ENCODE measurements around the gene FOXP3. TPM values are rescaled to one million over a fixed set of nuclear protein-coding genes. Genes with fewer than 3 reads are reported as not detected.

The FOXP3 gene
- total and polyA plus RNA-seq, 3 donors from 2014 or later: 1.1 to 2.5 (median 2.2) TPM

DNA sequence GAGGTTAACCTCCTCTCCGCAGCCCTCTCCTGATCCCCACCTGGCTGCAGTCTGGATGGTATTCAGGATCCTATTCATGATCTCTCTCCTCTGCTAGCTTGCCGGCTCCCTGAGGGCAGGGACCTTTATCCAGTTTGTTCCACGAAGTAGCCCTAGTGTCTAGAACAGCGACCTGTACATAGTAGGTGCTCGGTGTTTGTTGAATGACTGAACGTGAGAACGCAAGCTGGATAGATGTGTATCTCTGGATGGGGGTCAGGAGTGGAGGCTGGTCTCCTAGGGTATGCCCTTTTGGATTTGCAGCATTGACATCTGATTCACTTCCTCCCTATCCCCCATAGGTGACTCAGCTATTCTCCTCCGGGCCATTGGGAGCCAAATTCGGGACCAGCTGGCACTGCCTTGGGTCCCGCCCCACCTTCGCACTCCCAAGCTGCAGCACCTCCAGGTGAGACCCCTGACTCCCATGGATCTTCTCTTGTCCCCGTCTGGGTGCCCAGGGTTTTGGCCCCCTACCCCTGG lies 21.9 kb downstream of the FOXP3 start:
- no peaks in the 10 kb centered on the region for H3K4me1 ChIP-seq
- H3K4me3 ChIP-seq: no peak overlapping the region
- H3K36me3 ChIP-seq (ENCODE audit: low read depth, missing control alignments): no peaks in the 10 kb centered on the region
- no peaks in the 10 kb centered on the region for H3K9me3 ChIP-seq
- 95 to 97% methylated on average over 5 to 12 of the region's 12 CpGs for WGBS, 2 donors
- no peak for TF ChIP-seq CTCF (IDR thresholded peaks at IDR 0.05)
- TF ChIP-seq POLR2A (IDR thresholded peaks at IDR 0.05): no peak
- H3K27me3 ChIP-seq: no peaks in the 10 kb centered on the region
- intact Hi-C loops (cut with DNase I; ENCODE audit: low total_unique reads): no loop called here
- DNase-seq: no peak
- H3K27ac ChIP-seq: no peak overlapping the region

DNA sequence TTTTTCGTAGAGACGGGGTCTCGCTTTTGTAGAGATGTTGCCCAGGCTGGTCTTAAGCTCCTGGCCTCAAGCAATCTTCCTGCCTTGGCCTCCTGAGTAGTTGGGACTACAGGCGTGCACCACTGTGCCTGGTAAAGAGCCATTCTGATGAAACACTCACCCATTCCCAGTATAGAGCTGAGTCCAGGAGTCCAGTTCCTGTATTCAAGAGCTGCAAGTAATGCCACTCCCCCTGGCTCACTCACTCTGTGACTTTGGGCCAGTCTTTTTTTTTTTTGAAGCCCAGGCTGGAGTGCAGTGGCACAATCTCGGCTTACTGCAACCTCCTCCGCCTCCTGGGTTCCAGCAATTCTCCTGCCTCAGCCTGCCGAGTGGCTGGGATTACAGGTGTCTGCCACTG lies 25.8 kb downstream of the FOXP3 start:
- H3K27me3 ChIP-seq: no peaks in the 10 kb centered on the region
- no peak overlapping the region for H3K4me3 ChIP-seq
- TF ChIP-seq POLR2A (IDR thresholded peaks at IDR 0.05): no peak
- TF ChIP-seq CTCF (IDR thresholded peaks at IDR 0.05): no peak
- H3K27ac ChIP-seq: no peak overlapping the region
- H3K4me1 ChIP-seq: no peaks in the 10 kb centered on the region
- no peaks in the 10 kb centered on the region for H3K9me3 ChIP-seq
- DNase-seq: no peak
- no peaks in the 10 kb centered on the region for H3K36me3 ChIP-seq (ENCODE audit: low read depth, missing control alignments)
- intact Hi-C loops (cut with DNase I; ENCODE audit: low total_unique reads): no loop called here
- 65 to 74% methylated on average over 4 to 7 of the region's 7 CpGs for WGBS, 2 donors

- Histone ChIP-seq H3K36me3 (ENCODE audit: low read depth, missing control alignments) (no peaks in the 10 kb centered on the region), H3K4me1 (no peaks in the 10 kb centered on the region), H3K27me3 (no peaks in the 10 kb centered on the region), H3K4me3 (no peak overlapping the region), H3K27ac (no peak overlapping the region), H3K9me3 (no peaks in the 10 kb centered on the region)
- WGBS, 2 donors: 54 to 55% methylated on average over 8 to 9 of the region's 9 CpGs
- intact Hi-C loops (cut with DNase I; ENCODE audit: low total_unique reads): no loop called here
- TF ChIP-seq CTCF (IDR thresholded peaks at IDR 0.05) (no peak), POLR2A (IDR thresholded peaks at IDR 0.05) (no peak)
- peak; percentile 35 for DNase-seq
These were observed 27.4 kb downstream of the FOXP3 start for GRCh38 chrX:49237060-49237459.

- H3K4me3 ChIP-seq: no peak overlapping the region
- H3K36me3 ChIP-seq (ENCODE audit: low read depth, missing control alignments): no peaks in the 10 kb centered on the region
- no peak overlapping the region for H3K27ac ChIP-seq
- 46% methylated on average over 33 of the region's 56 CpGs; no CpG with 5 or more reads in 1 of the 2 donors for WGBS, 2 donors
- intact Hi-C loops (cut with DNase I; ENCODE audit: low total_unique reads): no loop called here
- no peaks in the 10 kb centered on the region for H3K9me3 ChIP-seq
- no peaks in the 10 kb centered on the region for H3K27me3 ChIP-seq
- TF ChIP-seq CTCF (IDR thresholded peaks at IDR 0.05) (no peak), POLR2A (IDR thresholded peaks at IDR 0.05) (no peak)
- no peak for DNase-seq
- H3K4me1 ChIP-seq: no peaks in the 10 kb centered on the region
These were observed 30.5 kb downstream of the FOXP3 start for GRCh38 chrX:49233887-49234555.

DNA sequence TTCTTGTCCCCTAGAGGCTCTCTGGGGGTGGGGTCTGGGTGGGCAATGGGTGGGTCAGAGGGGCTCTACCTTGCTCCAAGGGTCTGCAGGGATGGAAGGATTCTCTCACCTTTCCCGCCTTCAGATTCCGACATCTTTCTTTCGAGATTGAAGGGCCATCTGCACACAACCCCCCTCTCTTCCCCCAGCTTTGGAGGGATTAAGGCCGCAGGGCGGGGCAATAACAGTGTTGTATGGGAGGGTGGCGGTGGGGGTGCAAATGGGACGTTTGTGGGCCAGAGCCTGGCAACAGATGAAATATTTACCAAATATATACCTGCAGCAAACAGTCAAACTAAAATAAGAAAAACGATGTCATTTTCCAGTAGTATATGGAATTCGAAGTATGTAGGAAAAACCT lies 31.3 kb downstream of the FOXP3 start, which contains the start of gene CACNA1F:
Gene CACNA1F, minus strand, starts transcription at position 165 of the 400 bp plus-strand sequence. Its CDS starts 31 bp downstream, at position 134.
- Histone ChIP-seq H3K27me3 (no peaks in the 10 kb centered on the region), H3K4me1 (no peaks in the 10 kb centered on the region), H3K36me3 (ENCODE audit: low read depth, missing control alignments) (no peaks in the 10 kb centered on the region), H3K4me3 (no peak within 1 kb of the TSS), H3K9me3 (no peaks in the 10 kb centered on the region), H3K27ac (no peak within 1 kb of the TSS)
- WGBS, 2 donors: 59 to 74% methylated on average over 6 to 9 of the region's 9 CpGs
- intact Hi-C loops (cut with DNase I; ENCODE audit: low total_unique reads): no loop called here
- no peak for TF ChIP-seq CTCF (IDR thresholded peaks at IDR 0.05)
- TF ChIP-seq POLR2A (IDR thresholded peaks at IDR 0.05): no peak
- DNase-seq: no peak
